HEK293 (cell line): Measurements from ENCODE around the gene VHLL.

Experiments used
- MZF1 ChIP-seq: fragments of 450-650 bp; formaldehyde crosslinking; IDR thresholded peaks from 2 replicates; pipeline ENCODE4 v1.5.1; 2017; ENCODE audit warnings: missing biosample characterization, missing genetic modification characterization, borderline replicate concordance
- ZBTB7A ChIP-seq: fragments of 450-650 bp; formaldehyde crosslinking; IDR thresholded peaks from 2 replicates; pipeline ENCODE4 v1.5.1; 2016; ENCODE audit warnings: low read depth, missing biosample characterization, missing genetic modification characterization
- ZBTB8A ChIP-seq: fragments of 450-650 bp; formaldehyde crosslinking; IDR thresholded peaks from 2 replicates; pipeline ENCODE4 v1.5.1; 2016; ENCODE audit warnings: missing biosample characterization, missing genetic modification characterization
- ZFP37 ChIP-seq: fragments of 450-650 bp; formaldehyde crosslinking; IDR thresholded peaks from 2 replicates; pipeline ENCODE4 v1.5.1; 2016; ENCODE audit warnings: missing biosample characterization, missing genetic modification characterization
- ZNF274 ChIP-seq, 2 experiments: fragments of 200-500 bp in 1 of 2; fragments of 450-650 bp in 1 of 2; sonication (Bioruptor generic) in 1 of 2; formaldehyde crosslinking in 1 of 2; IDR thresholded peaks; 2 replicates each; pipeline versions ENCODE4 v1.5.1 to v1.6.1; 2014 to 2016; ENCODE audit warnings: borderline replicate concordance in 1 of 2, inconsistent platforms in 1 of 2, low read length in 1 of 2, missing biosample characterization in 1 of 2, missing genetic modification characterization in 1 of 2
- ZNF416 ChIP-seq: fragments of 450-650 bp; formaldehyde crosslinking; IDR thresholded peaks from 2 replicates; pipeline ENCODE4 v1.5.1; 2016; ENCODE audit warnings: missing biosample characterization, missing genetic modification characterization
- ZNF529 ChIP-seq: fragments of 450-650 bp; formaldehyde crosslinking; IDR thresholded peaks from 2 replicates; pipeline ENCODE4 v1.5.1; 2017; ENCODE audit warnings: missing genetic modification characterization, missing biosample characterization; ENCODE audit not compliant: insufficient replicate concordance
- ZNF548 ChIP-seq: fragments of 450-650 bp; formaldehyde crosslinking; IDR thresholded peaks from 2 replicates; pipeline ENCODE4 v1.5.1; 2016; ENCODE audit warnings: missing biosample characterization, missing genetic modification characterization
- ZNF658 ChIP-seq: fragments of 450-650 bp; formaldehyde crosslinking; IDR thresholded peaks from 2 replicates; pipeline ENCODE4; 2016; ENCODE audit warnings: missing biosample characterization, missing genetic modification characterization
- TF ChIP-seq, protein P1 (sequence below): fragments of 450-650 bp; formaldehyde crosslinking; IDR thresholded peaks from 2 replicates; pipeline ENCODE4 v1.5.1; 2016; ENCODE audit warnings: missing biosample characterization, missing genetic modification characterization
- TF ChIP-seq, protein P2 (sequence below): fragments of 450-650 bp; formaldehyde crosslinking; IDR thresholded peaks from 2 replicates; pipeline ENCODE4 v1.5.1; 2016; ENCODE audit warnings: missing biosample characterization, missing genetic modification characterization
- TF ChIP-seq, protein P3 (sequence below): fragments of 450-650 bp; formaldehyde crosslinking; IDR thresholded peaks from 2 replicates; pipeline ENCODE4 v1.5.1; 2016; ENCODE audit warnings: missing biosample characterization, missing genetic modification characterization

GRCh38 chr1:156260896-156261295, 38.2 kb downstream of the VHLL start:
- TF ChIP-seq, protein P1, sequence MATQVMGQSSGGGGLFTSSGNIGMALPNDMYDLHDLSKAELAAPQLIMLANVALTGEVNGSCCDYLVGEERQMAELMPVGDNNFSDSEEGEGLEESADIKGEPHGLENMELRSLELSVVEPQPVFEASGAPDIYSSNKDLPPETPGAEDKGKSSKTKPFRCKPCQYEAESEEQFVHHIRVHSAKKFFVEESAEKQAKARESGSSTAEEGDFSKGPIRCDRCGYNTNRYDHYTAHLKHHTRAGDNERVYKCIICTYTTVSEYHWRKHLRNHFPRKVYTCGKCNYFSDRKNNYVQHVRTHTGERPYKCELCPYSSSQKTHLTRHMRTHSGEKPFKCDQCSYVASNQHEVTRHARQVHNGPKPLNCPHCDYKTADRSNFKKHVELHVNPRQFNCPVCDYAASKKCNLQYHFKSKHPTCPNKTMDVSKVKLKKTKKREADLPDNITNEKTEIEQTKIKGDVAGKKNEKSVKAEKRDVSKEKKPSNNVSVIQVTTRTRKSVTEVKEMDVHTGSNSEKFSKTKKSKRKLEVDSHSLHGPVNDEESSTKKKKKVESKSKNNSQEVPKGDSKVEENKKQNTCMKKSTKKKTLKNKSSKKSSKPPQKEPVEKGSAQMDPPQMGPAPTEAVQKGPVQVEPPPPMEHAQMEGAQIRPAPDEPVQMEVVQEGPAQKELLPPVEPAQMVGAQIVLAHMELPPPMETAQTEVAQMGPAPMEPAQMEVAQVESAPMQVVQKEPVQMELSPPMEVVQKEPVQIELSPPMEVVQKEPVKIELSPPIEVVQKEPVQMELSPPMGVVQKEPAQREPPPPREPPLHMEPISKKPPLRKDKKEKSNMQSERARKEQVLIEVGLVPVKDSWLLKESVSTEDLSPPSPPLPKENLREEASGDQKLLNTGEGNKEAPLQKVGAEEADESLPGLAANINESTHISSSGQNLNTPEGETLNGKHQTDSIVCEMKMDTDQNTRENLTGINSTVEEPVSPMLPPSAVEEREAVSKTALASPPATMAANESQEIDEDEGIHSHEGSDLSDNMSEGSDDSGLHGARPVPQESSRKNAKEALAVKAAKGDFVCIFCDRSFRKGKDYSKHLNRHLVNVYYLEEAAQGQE (tag by site-specific recombination) = no peak
- TF ChIP-seq, protein P2, sequence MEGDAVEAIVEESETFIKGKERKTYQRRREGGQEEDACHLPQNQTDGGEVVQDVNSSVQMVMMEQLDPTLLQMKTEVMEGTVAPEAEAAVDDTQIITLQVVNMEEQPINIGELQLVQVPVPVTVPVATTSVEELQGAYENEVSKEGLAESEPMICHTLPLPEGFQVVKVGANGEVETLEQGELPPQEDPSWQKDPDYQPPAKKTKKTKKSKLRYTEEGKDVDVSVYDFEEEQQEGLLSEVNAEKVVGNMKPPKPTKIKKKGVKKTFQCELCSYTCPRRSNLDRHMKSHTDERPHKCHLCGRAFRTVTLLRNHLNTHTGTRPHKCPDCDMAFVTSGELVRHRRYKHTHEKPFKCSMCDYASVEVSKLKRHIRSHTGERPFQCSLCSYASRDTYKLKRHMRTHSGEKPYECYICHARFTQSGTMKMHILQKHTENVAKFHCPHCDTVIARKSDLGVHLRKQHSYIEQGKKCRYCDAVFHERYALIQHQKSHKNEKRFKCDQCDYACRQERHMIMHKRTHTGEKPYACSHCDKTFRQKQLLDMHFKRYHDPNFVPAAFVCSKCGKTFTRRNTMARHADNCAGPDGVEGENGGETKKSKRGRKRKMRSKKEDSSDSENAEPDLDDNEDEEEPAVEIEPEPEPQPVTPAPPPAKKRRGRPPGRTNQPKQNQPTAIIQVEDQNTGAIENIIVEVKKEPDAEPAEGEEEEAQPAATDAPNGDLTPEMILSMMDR (tag by site-specific recombination) = no peak
- TF ChIP-seq ZNF548 (tag by site-specific recombination) (no peak), ZNF274 (IDR thresholded peaks at IDR 0.05; ENCODE audit: low read length) (no peak), ZNF274 (tag by site-specific recombination; IDR thresholded peaks at IDR 0.05; ENCODE audit: borderline replicate concordance) (no peak), ZBTB7A (no peak), ZFP37 (tag by site-specific recombination) (no peak), ZNF416 (tag by site-specific recombination) (no peak), ZNF658 (no peak), MZF1 (tag by site-specific recombination) (no peak), ZNF529 (tag by site-specific recombination) (no peak), ZBTB8A (tag by site-specific recombination) (no peak)
- TF ChIP-seq, protein P3, sequence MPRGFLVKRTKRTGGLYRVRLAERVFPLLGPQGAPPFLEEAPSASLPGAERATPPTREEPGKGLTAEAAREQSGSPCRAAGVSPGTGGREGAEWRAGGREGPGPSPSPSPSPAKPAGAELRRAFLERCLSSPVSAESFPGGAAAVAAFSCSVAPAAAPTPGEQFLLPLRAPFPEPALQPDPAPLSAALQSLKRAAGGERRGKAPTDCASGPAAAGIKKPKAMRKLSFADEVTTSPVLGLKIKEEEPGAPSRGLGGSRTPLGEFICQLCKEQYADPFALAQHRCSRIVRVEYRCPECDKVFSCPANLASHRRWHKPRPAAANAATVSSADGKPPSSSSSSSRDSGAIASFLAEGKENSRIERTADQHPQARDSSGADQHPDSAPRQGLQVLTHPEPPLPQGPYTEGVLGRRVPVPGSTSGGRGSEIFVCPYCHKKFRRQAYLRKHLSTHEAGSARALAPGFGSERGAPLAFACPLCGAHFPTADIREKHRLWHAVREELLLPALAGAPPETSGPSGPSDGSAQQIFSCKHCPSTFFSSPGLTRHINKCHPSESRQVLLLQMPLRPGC (tag by site-specific recombination) = no peak
